ENCODE data around the gene SERINC4.

- TF ChIP-seq POLR2A (IDR thresholded peaks at IDR 0.05), result no peak
- no peak for TF ChIP-seq CTCF (IDR thresholded peaks at IDR 0.05)
- TF ChIP-seq POLR2AphosphoS5 (IDR thresholded peaks at IDR 0.05), result peak in 1 of 2 donors; percentile 74
Measured at GRCh38 chr15:43771816-43772215, 28.2 kb downstream of the SERINC4 start.
